Right lobe of liver (tissue), 4 donors: Measurements from ENCODE around the gene AR.

ENCODE experiments used
- CTCF ChIP-seq, 4 donors: fragments of 200-600 bp in 3 of 4; fragments of 450-650 bp in 1 of 4; IDR thresholded peaks; one replicate each; pipeline versions ENCODE4 v1.5.1 to v1.8.0; 2016 to 2022; ENCODE audit warnings: antibody characterized with exemption in 4 of 4, mild to moderate bottlenecking in 2 of 4
- POLR2A ChIP-seq: fragments of 450-650 bp; IDR thresholded peaks from one replicate; pipeline ENCODE4 v1.6.1; 2017; ENCODE audit warnings: antibody characterized with exemption, mild to moderate bottlenecking
- donor health status: DM: no; HTN: no; CAD: no.
- donor health status: DM: no; HTN: no; CAD: no.
- donor health status: DM: no; HTN: yes; CAD: no.

- TF ChIP-seq CTCF (IDR thresholded peaks at IDR 0.05): no peak
- no peak for TF ChIP-seq POLR2A
Observed at GRCh38 chrX:67654301-67654700, 110.5 kb downstream of the AR start.
